DMS 273 (cell line): Measurements from ENCODE around the gene EHMT2.
A peak's percentile ranks its signal among the peaks of the same experiment; 100 is the strongest.
"Not testable (repeated sequence)": the region's sequence is repeated elsewhere in the genome, so short reads cannot be mapped to it uniquely, and the experiment has no call there.

Experiments used
- DNase-seq: peaks from one replicate; lab custom pipeline; 2025; ENCODE audit not compliant: unreplicated experiment; lab: John Stamatoyannopoulos, UW

The EHMT2 gene

GRCh38 chr6:31915756-31916155 is 18.3 kb upstream of the EHMT2 start:
- no peak for DNase-seq

- DNase-seq, result no peak
Observed at GRCh38 chr6:31915351-31915750, 17.9 kb upstream of the EHMT2 start.

GRCh38 chr6:31911826-31912585 is 14.5 kb upstream of the EHMT2 start:
- no peak for DNase-seq

- DNase-seq, result not testable (repeated sequence)
Observed at GRCh38 chr6:31909298-31909697, 11.8 kb upstream of the EHMT2 start.

- no peak for DNase-seq
Observed at GRCh38 chr6:31908791-31909190, 11.3 kb upstream of the EHMT2 start.

GRCh38 chr6:31908255-31908654 is 10.8 kb upstream of the EHMT2 start:
- not testable (repeated sequence) for DNase-seq

- no peak for DNase-seq
Observed at GRCh38 chr6:31907158-31907813, 9.8 kb upstream of the EHMT2 start.

- not testable (repeated sequence) for DNase-seq
Observed at GRCh38 chr6:31906727-31907126, 9.2 kb upstream of the EHMT2 start.

- no peak for DNase-seq
Observed at GRCh38 chr6:31906122-31906521, 8.6 kb upstream of the EHMT2 start.

- DNase-seq, result no peak
Observed at GRCh38 chr6:31905041-31905440, 7.5 kb upstream of the EHMT2 start.

- DNase-seq, result no peak
Observed at GRCh38 chr6:31903957-31904356, 6.5 kb upstream of the EHMT2 start.

- DNase-seq, result peak; percentile 98
Observed at GRCh38 chr6:31901953-31902643, 4.6 kb upstream of the EHMT2 start, which contains the start of gene ZBTB12. Gene ZBTB12 (minus strand): TSS chr6:31902086. CDS start chr6:31901305, 781 bp downstream.

GRCh38 chr6:31901415-31901952 is 4.0 kb upstream of the EHMT2 start:
- peak; percentile 78 for DNase-seq

- DNase-seq, result peak; percentile 30
Observed at GRCh38 chr6:31900917-31901414, 3.5 kb upstream of the EHMT2 start.

GRCh38 chr6:31899882-31900722 is 2.6 kb upstream of the EHMT2 start:
- no peak for DNase-seq

GRCh38 chr6:31899215-31899614 is 1.7 kb upstream of the EHMT2 start:
- DNase-seq, result no peak

- peak; percentile 73 for DNase-seq
Observed at GRCh38 chr6:31898383-31899011, 999 bp upstream of the EHMT2 start.

- DNase-seq, result peak; percentile 51
Observed at GRCh38 chr6:31896856-31897611, 464 bp downstream of the EHMT2 start.

- DNase-seq, result no peak
Observed at GRCh38 chr6:31896493-31896855, 1.0 kb downstream of the EHMT2 start.
